HepG2 (cell line): ENCODE measurements around the gene MRPL34. TPM values are rescaled to one million over a fixed set of nuclear protein-coding genes. Genes with fewer than 3 reads are reported as not detected.

ENCODE experiments used
- ATAC-seq: fragments of 200-7000 bp; cut with Tn5 transposase; 3 replicates; pipeline ENCODE4 v1.9.1; 2020; ENCODE audit warnings: mild to moderate bottlenecking, moderate library complexity
- BruUV-seq: library from RNA; stranded (reverse); fragments of 400-500 nt; replicated peaks from 2 replicates; lab custom pipeline; 2021; lab: Mats Ljungman, UMichigan
- CTCF ChIA-PET: fragments of 300-600 bp; formaldehyde crosslinking; extraction: SDS; loops from one replicate; lab custom pipeline; 2021; ENCODE audit warnings: low total read pairs, inconsistent platforms, low intra/inter-chr PET ratio; lab: Yijun Ruan, JAX
- POLR2A ChIA-PET: fragments of 350-600 bp; sonication (Branson Sonifier 250); formaldehyde crosslinking; loops from one replicate; lab custom pipeline; 2020; ENCODE audit warnings: antibody characterized with exemption, inconsistent platforms; lab: Yijun Ruan, JAX
- DNase-seq: peaks from one replicate; pipeline ENCODE4 v3.0.0-alpha.2; 2015; ENCODE audit warnings: low spot score
- FAIRE-seq: peaks from 3 replicates; lab custom pipeline; 2011; peaks lifted over from hg19 to GRCh38; lab: Jason Lieb, UNC
- H2AFZ ChIP-seq: one replicate; pipeline ENCODE4 v1.6.1; 2011; ENCODE audit warnings: low read length, inconsistent platforms
- H3K27ac ChIP-seq: fragments of 300-600 bp; 3 replicates; pipeline ENCODE4 v1.8.0; 2011; ENCODE audit warnings: mixed run types, mild to moderate bottlenecking, mixed read lengths, low read length, inconsistent platforms; ENCODE audit not compliant: insufficient read depth; ENCODE audit errors: extremely low read length
- H3K27me3 ChIP-seq, 2 experiments: fragments of 200-600 bp in 1 of 2; 2 replicates in 1 of 2; 3 replicates in 1 of 2; pipeline versions ENCODE4 v1.6.0 to v1.8.0; 2011; ENCODE audit warnings: low read length in 2 of 2, mild to moderate bottlenecking in 2 of 2, moderate library complexity in 2 of 2, inconsistent platforms in 1 of 2; ENCODE audit not compliant: insufficient read depth in 2 of 2, control insufficient read depth in 1 of 2
- H3K36me3 ChIP-seq, 2 experiments: fragments of 200-600 bp in 1 of 2; replicated peaks in 1 of 2; 2 replicates in 1 of 2; 3 replicates in 1 of 2; pipeline versions ENCODE4 v1.5.1 to v1.8.0; 2011; ENCODE audit warnings: low read length in 2 of 2, inconsistent platforms in 1 of 2; ENCODE audit not compliant: insufficient read depth in 2 of 2, control insufficient read depth in 1 of 2
- H3K4me1 ChIP-seq: 2 replicates; pipeline ENCODE4 v1.5.1; 2012; ENCODE audit warnings: low read length, inconsistent platforms; ENCODE audit not compliant: insufficient read depth
- H3K4me2 ChIP-seq: 2 replicates; pipeline ENCODE4 v1.6.0; 2011; ENCODE audit warnings: low read depth, low read length, inconsistent platforms
- H3K4me3 ChIP-seq, 3 experiments: fragments of 200-600 bp in 1 of 3; sonication (generic), shearing (Covaris generic) in 1 of 3; replicated peaks in 1 of 3; 2 replicates each; pipeline ENCODE4 v1.5.1; 2011 to 2016; ENCODE audit warnings: low read length in 3 of 3, inconsistent platforms in 2 of 3, low read depth in 2 of 3, mild to moderate bottlenecking in 2 of 3, control low read depth in 1 of 3, mixed read lengths in 1 of 3; ENCODE audit not compliant: insufficient read depth in 1 of 3
- H3K79me2 ChIP-seq: one replicate; pipeline ENCODE4 v1.6.1; 2011; ENCODE audit warnings: low read length, inconsistent platforms; ENCODE audit not compliant: insufficient read depth
- H3K9ac ChIP-seq: 2 replicates; pipeline ENCODE4 v1.6.0; 2011; ENCODE audit warnings: mild to moderate bottlenecking, low read depth, low read length, inconsistent platforms; ENCODE audit not compliant: insufficient read depth
- H3K9me3 ChIP-seq: 2 replicates; pipeline ENCODE4 v1.5.1; 2012; ENCODE audit warnings: mild to moderate bottlenecking, low read length
- H4K20me1 ChIP-seq: 2 replicates; pipeline ENCODE4 v1.6.0; 2011; ENCODE audit warnings: inconsistent platforms, mild to moderate bottlenecking, low read length, moderate library complexity; ENCODE audit not compliant: insufficient read depth
- BORCS8-MEF2B ChIP-seq: sonication (generic); formaldehyde crosslinking; IDR thresholded peaks from 2 replicates; pipeline ENCODE4 v1.8.0; 2022; ENCODE audit warnings: mild to moderate bottlenecking, missing genetic modification reagents
- ERF ChIP-seq: IDR thresholded peaks from 2 replicates; pipeline ENCODE4 v1.6.1; 2018; ENCODE audit warnings: missing biosample characterization, missing genetic modification reagents
- KAT7 ChIP-seq: IDR thresholded peaks from 2 replicates; pipeline ENCODE4 v1.6.1; 2018; ENCODE audit warnings: borderline replicate concordance, missing compliant biosample characterization
- KDM2A ChIP-seq: sonication (generic); formaldehyde crosslinking; IDR thresholded peaks from 2 replicates; pipeline ENCODE4 v1.4.0; 2020; ENCODE audit warnings: low read depth, missing genetic modification reagents, borderline replicate concordance
- KLF13 ChIP-seq: sonication (generic); formaldehyde crosslinking; IDR thresholded peaks from 2 replicates; pipeline ENCODE4 v1.4.0; 2020; ENCODE audit warnings: mild to moderate bottlenecking, missing genetic modification reagents
- NFE2L2 ChIP-seq: fragments of 150-350 bp; IDR thresholded peaks from 2 replicates; pipeline ENCODE4 v1.6.1; 2014; ENCODE audit warnings: low read length
- SNRNP70 ChIP-seq: fragments of 200-400 bp; formaldehyde crosslinking; IDR thresholded peaks from 2 replicates; pipeline ENCODE4 v1.6.1; 2017; ENCODE audit warnings: mild to moderate bottlenecking, low read depth, low read length, moderate library complexity
- ZBTB1 ChIP-seq: sonication (generic); formaldehyde crosslinking; IDR thresholded peaks from 2 replicates; pipeline ENCODE4 v1.4.0; 2020; ENCODE audit warnings: missing genetic modification reagents, borderline replicate concordance
- ZBTB42 ChIP-seq: sonication (generic); formaldehyde crosslinking; IDR thresholded peaks from 2 replicates; pipeline ENCODE4 v1.5.0; 2020; ENCODE audit warnings: mild to moderate bottlenecking, missing genetic modification reagents
- ZKSCAN8 ChIP-seq: IDR thresholded peaks from 2 replicates; pipeline ENCODE4 v1.6.1; 2016; ENCODE audit warnings: borderline replicate concordance, missing genetic modification reagents, missing compliant biosample characterization
- ZNF354B ChIP-seq: sonication (generic); formaldehyde crosslinking; IDR thresholded peaks from 2 replicates; pipeline ENCODE4 v1.8.0; 2022; ENCODE audit warnings: mild to moderate bottlenecking, missing genetic modification reagents
- ZNF782 ChIP-seq: sonication (generic); formaldehyde crosslinking; IDR thresholded peaks from 2 replicates; pipeline ENCODE4 v1.4.0; 2020; ENCODE audit warnings: missing genetic modification reagents, mild to moderate bottlenecking, borderline replicate concordance
- WGBS: methylation state at CpG from one replicate; pipeline ENCODE4 v1.1.6; 2017; ENCODE audit warnings: low lambda C conversion rate; 5-methylcytosine and 5-hydroxymethylcytosine counted together
- in situ Hi-C: cut with HindIII; loops from 2 replicates; pipeline ENCODE4 v1.10.0; 2017; ENCODE audit warnings: low pct_unique_long_range_greater_than_20kb; ENCODE audit not compliant: extremely low pct_ligation_motif_present
- intact Hi-C: fragments of 100-400 bp; cut with micrococcal nuclease; formaldehyde crosslinking; loops from one replicate; pipeline ENCODE4 v1.10.0; 2022; ENCODE audit not compliant: unreplicated experiment
- polyA plus RNA-seq, 8 experiments: library from polyadenylated mRNA; depleted of rRNA in 3 of 8; stranded (reverse) in 7 of 8; unstranded in 1 of 8; fragments of >200 nt; fragmentation: Illumina TruSeq in 4 of 8; extraction: Trizol in 4 of 8; gene quantifications; 2 replicates each; pipeline versions ENCODE4 v1.2.1 to v1.2.3, GENCODE V29; 2011 to 2016; ENCODE audit warnings: low read depth in 4 of 8, missing spikeins in 1 of 8, mixed read lengths in 1 of 8; ENCODE audit not compliant: insufficient read depth in 1 of 8
- total RNA-seq, 5 experiments: library from RNA; depleted of rRNA; stranded (reverse); fragments of >200 nt; fragmentation: Illumina TruSeq; extraction: Trizol; gene quantifications; 2 replicates each; pipeline ENCODE4 v1.2.3, GENCODE V29; 2016; ENCODE audit warnings: low read depth in 1 of 5
- TF ChIP-seq, protein P1 (sequence below): sonication (generic); formaldehyde crosslinking; IDR thresholded peaks from 2 replicates; pipeline ENCODE4 v1.4.0; 2020; ENCODE audit warnings: missing genetic modification reagents

The MRPL34 gene
- total and polyA plus RNA-seq, 2 of the 13 experiments (the other 11 are each of a cell fraction or from before 2014, with no cell fraction given) = 74.0 to 77.3 TPM

DNA sequence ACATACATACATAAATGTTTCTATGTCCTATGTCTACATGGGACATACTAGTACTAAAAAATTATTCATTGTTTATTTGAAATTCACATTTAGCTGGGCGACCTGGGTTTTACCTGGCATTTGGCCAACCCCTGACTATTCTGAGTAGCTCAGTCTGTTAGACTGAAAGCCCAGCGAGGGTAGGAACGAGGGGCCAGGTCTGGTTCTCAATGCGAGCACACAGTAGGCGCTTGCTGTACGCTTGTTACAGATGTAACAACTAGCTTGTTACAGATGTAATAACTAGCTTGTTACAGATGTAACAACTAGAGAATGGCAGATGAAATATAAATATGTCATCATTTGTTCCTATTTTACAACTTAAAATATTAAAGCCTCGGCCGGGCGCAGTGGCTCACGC lies 29.9 kb downstream of the MRPL34 start:
- FAIRE-seq (no peak), ATAC-seq (no peak), DNase-seq (no peak)
- intact Hi-C loops = loop anchor here (5.0 kb wide), 1 partner anchor 72 kb away; the partner anchor contains the start of gene BST2
- no peak overlapping the region for H3K27ac ChIP-seq
- peaks cover 7% of the 10 kb centered on the region for H3K79me2 ChIP-seq
- no peak overlapping the region for H3K9ac ChIP-seq
- TF ChIP-seq ZBTB1 (CRISPR knock-in tag) (no peak), ZKSCAN8 (CRISPR knock-in tag) (0 out of 2 replicates have a peak, but pooled peaks have one; percentile 27)
- H3K9me3 ChIP-seq = no peaks in the 10 kb centered on the region
- no peak overlapping the region for H2AFZ ChIP-seq
- no peaks in the 10 kb centered on the region for H4K20me1 ChIP-seq
- ChIA-PET CTCF (no interaction called here), POLR2A (interaction anchor here (0.6 to 3.7 kb wide), 3 partner anchors 26 to 71 kb away, joined by 5 to 37 read pairs (median 5); partner anchors contain the start of gene DDA1)
- no peaks in the 10 kb centered on the region; a peak in 1 of 5 replicates for H3K27me3 ChIP-seq
- BruUV-seq = no TSS peak
- H3K4me1 ChIP-seq = peaks cover 60% of the 10 kb centered on the region
- H3K36me3 ChIP-seq = 0 out of 5 replicates have a peak, but pooled peaks cover 0 to 4% of the 10 kb centered on the region in 2 experiments
- peak overlapping the region; percentile 91 for H3K4me2 ChIP-seq
- no peak overlapping the region for H3K4me3 ChIP-seq
- in situ Hi-C loops = no loop called here
- WGBS = 70% methylated on average over 10 of the region's 10 CpGs

DNA sequence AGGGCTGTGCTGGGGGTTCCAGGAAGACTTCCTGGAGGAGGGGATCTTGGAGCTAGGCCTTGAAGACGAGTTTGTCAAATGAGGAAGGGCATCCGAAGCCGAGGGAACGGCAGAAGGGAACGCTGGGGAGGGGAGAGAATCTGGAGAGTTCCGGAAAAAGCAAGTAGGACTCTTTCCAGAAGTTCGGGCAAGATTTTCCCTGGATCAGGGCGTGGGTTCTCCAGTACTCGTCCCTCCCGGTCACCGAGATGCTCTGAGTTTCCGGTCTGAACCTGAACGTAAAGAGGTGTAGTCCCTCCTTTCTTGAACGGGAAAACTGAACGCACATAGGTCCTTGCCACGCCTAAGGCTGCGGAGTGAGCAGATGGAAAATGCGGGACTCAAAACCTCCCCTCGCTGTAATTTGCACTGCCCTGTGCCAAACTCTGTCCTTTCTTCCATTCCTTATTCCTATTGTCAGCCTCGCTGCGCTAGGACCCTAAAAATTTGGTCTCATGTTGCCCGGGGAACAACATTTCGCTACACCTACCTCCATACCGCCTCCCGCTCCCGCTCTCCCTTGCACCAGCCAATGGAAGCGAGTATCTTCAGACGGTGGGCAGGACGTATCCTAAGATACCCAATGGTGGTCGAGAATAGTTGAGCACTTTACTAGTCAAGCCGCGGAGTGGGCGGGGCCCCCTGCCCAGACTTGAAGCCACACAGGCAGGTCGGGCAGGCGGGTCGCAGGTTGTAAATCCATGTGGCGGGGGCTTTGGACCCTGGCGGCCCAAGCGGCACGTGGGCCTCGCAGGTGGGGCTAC lies 31.4 kb downstream of the MRPL34 start, which contains the start of gene GTPBP3:
Gene GTPBP3, plus strand, starts transcription at position 682 of the 803 bp plus-strand sequence. Its CDS starts 59 bp downstream, at position 741.
- intact Hi-C loops = loop anchor here (2.0 to 5.0 kb wide), 2 partner anchors 28 to 70 kb away; partner anchors contain the start of genes BST2 and DDA1
- CTCF ChIA-PET = no interaction called here
- ATAC-seq = peak; percentile 79
- TF ChIP-seq ZNF782 (no peak; the same call in 1 of the 2 replicates), KLF13 (CRISPR knock-in tag) (no peak), KDM2A (CRISPR knock-in tag) (peak; percentile 78; the same call in 1 of the 2 replicates), ZNF354B (CRISPR knock-in tag) (0 out of 2 replicates have a peak, but pooled peaks have one; percentile 37), SNRNP70 (no peak), ZBTB42 (CRISPR knock-in tag) (no peak), NFE2L2 (no peak), KAT7 (CRISPR knock-in tag) (no peak), ERF (0 out of 2 replicates have a peak, but pooled peaks have one; percentile 48), BORCS8-MEF2B (peak; percentile 77; the same call in 1 of the 2 replicates)
- TF ChIP-seq, protein P1, sequence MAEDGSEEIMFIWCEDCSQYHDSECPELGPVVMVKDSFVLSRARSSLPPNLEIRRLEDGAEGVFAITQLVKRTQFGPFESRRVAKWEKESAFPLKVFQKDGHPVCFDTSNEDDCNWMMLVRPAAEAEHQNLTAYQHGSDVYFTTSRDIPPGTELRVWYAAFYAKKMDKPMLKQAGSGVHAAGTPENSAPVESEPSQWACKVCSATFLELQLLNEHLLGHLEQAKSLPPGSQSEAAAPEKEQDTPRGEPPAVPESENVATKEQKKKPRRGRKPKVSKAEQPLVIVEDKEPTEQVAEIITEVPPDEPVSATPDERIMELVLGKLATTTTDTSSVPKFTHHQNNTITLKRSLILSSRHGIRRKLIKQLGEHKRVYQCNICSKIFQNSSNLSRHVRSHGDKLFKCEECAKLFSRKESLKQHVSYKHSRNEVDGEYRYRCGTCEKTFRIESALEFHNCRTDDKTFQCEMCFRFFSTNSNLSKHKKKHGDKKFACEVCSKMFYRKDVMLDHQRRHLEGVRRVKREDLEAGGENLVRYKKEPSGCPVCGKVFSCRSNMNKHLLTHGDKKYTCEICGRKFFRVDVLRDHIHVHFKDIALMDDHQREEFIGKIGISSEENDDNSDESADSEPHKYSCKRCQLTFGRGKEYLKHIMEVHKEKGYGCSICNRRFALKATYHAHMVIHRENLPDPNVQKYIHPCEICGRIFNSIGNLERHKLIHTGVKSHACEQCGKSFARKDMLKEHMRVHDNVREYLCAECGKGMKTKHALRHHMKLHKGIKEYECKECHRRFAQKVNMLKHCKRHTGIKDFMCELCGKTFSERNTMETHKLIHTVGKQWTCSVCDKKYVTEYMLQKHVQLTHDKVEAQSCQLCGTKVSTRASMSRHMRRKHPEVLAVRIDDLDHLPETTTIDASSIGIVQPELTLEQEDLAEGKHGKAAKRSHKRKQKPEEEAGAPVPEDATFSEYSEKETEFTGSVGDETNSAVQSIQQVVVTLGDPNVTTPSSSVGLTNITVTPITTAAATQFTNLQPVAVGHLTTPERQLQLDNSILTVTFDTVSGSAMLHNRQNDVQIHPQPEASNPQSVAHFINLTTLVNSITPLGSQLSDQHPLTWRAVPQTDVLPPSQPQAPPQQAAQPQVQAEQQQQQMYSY (CRISPR knock-in tag) = no peak

More for the DNA sequence above, 31.4 kb downstream of the MRPL34 start, which contains the start of gene GTPBP3:
- Histone ChIP-seq H3K9ac (peak within 1 kb of the TSS; percentile 71), H3K4me1 (peaks cover 65% of the 10 kb centered on the region), H4K20me1 (no peaks in the 10 kb centered on the region), H3K27me3 (no peaks in the 10 kb centered on the region; a peak in 1 of 5 replicates), H3K79me2 (peaks cover 7% of the 10 kb centered on the region), H3K9me3 (no peaks in the 10 kb centered on the region), H2AFZ (peak within 1 kb of the TSS; percentile 94), H3K4me2 (peak within 1 kb of the TSS; percentile 73), H3K36me3 (peaks cover 1 to 9% of the 10 kb centered on the region in 2 experiments; a peak in 1 of 5 replicates), H3K27ac (peak within 1 kb of the TSS; percentile 88), H3K4me3 (peak within 1 kb of the TSS; percentile 88 to 92 (median 90))
- TSS peak; percentile 74 for BruUV-seq
- FAIRE-seq (peak; percentile 93), DNase-seq (peak; percentile 99)
- POLR2A ChIA-PET = interaction anchor here (0.9 to 1.3 kb wide), 2 partner anchors 11 to 28 kb away, joined by 4 to 5 read pairs; no protein-coding TSS in a partner anchor
- in situ Hi-C loops = no loop called here
- WGBS = 1% methylated on average over 24 of the region's 41 CpGs
